HCT116 (cell line): ENCODE data around the gene ANO4. TPM values are rescaled to one million over a fixed set of nuclear protein-coding genes. Genes with fewer than 3 reads are reported as not detected.

Experiments used
- ATAC-seq: fragments of 200-7000 bp; cut with Tn5 transposase; 2 replicates; pipeline ENCODE4 v1.9.1; 2020; ENCODE audit warnings: mild to moderate bottlenecking, moderate library complexity
- BruUV-seq: library from RNA; stranded (reverse); fragments of 400-500 nt; replicated peaks from 2 replicates; lab custom pipeline; 2021; lab: Mats Ljungman, UMichigan
- CTCF ChIA-PET: fragments of 300-600 bp; sonication (Branson Sonifier 250); formaldehyde crosslinking; loops from one replicate; lab custom pipeline; 2021; ENCODE audit warnings: antibody characterized with exemption; lab: Charles Lee
- POLR2A ChIA-PET: fragments of 300-600, 350-600 bp; sonication (Branson Sonifier 250); formaldehyde crosslinking; loops from one replicate; lab custom pipeline; 2021; ENCODE audit warnings: antibody characterized with exemption; lab: Charles Lee
- RAD21 ChIA-PET, 2 experiments: fragments of 300-600 bp; sonication (Branson Sonifier 250); formaldehyde crosslinking; loops; one replicate each; lab custom pipeline; 2023; ENCODE audit warnings: low total read pairs in 2 of 2; ENCODE audit not compliant: uncharacterized antibody in 2 of 2, unreplicated experiment in 2 of 2, low non-redundant PET in 1 of 2; lab: Charles Lee
- DNase-seq: peaks from one replicate; pipeline ENCODE4 v3.0.0-alpha.2; 2010; ENCODE audit warnings: low read depth, low spot score
- H2AFZ ChIP-seq: fragments of 200-600 bp; shearing (Covaris generic), sonication (generic); 2 replicates; pipeline ENCODE4 v1.6.1; 2017; ENCODE audit warnings: low read depth, mixed run types, mixed read lengths, antibody characterized with exemption, low read length; ENCODE audit not compliant: poor library complexity, severe bottlenecking
- H3K27ac ChIP-seq: 2 replicates; pipeline ENCODE4 v1.5.1; 2012; ENCODE audit warnings: low read depth, low read length
- H3K27me3 ChIP-seq: fragments of 200-600 bp; sonication (generic); 2 replicates; pipeline ENCODE4 v1.6.1; 2016; ENCODE audit warnings: mixed run types, low read length, mixed read lengths; ENCODE audit not compliant: insufficient read depth
- H3K36me3 ChIP-seq, 2 experiments: fragments of 200-500 bp in 1 of 2; fragments of 200-600 bp in 1 of 2; sonication (Bioruptor generic) in 1 of 2; sonication (generic) in 1 of 2; 2 replicates each; pipeline versions ENCODE4 v1.5.1 to v1.6.1; 2014 to 2016; ENCODE audit warnings: low read length in 2 of 2, inconsistent platforms in 1 of 2, mixed read lengths in 1 of 2, mixed run types in 1 of 2; ENCODE audit not compliant: insufficient read depth in 2 of 2, control insufficient read depth in 1 of 2
- H3K4me1 ChIP-seq, 2 experiments: fragments of 200-600 bp in 1 of 2; sonication (generic) in 1 of 2; 2 replicates each; pipeline versions ENCODE4 v1.5.1 to v1.6.1; 2012 to 2017; ENCODE audit warnings: low read length in 2 of 2, inconsistent platforms in 1 of 2, mild to moderate bottlenecking in 1 of 2, mixed read lengths in 1 of 2, mixed run types in 1 of 2, moderate library complexity in 1 of 2; ENCODE audit not compliant: insufficient read depth in 2 of 2, control insufficient read depth in 1 of 2
- H3K4me2 ChIP-seq: fragments of 200-600 bp; sonication (generic); 2 replicates; pipeline ENCODE4 v1.6.1; 2017; ENCODE audit warnings: mixed run types, low read length, mixed read lengths
- H3K4me3 ChIP-seq, 2 experiments: fragments of 200-600 bp in 1 of 2; sonication (generic) in 1 of 2; replicated peaks in 1 of 2; 2 replicates each; pipeline ENCODE4 v1.5.1; 2011 to 2016; ENCODE audit warnings: low read length in 2 of 2, control low read depth in 1 of 2, low read depth in 1 of 2, mild to moderate bottlenecking in 1 of 2, mixed read lengths in 1 of 2, mixed run types in 1 of 2
- H3K79me2 ChIP-seq: fragments of 200-600 bp; sonication (generic); 2 replicates; pipeline ENCODE4 v1.6.1; 2017; ENCODE audit warnings: mild to moderate bottlenecking, mixed run types, low read length, moderate library complexity, mixed read lengths; ENCODE audit not compliant: insufficient read depth
- H3K9ac ChIP-seq: fragments of 200-600 bp; sonication (generic); 2 replicates; pipeline ENCODE4 v1.6.1; 2016; ENCODE audit warnings: low read length, mixed read lengths
- H3K9me2 ChIP-seq: fragments of 200-600 bp; sonication (generic), shearing (Covaris generic); 2 replicates; pipeline ENCODE4 v1.6.1; 2017; ENCODE audit warnings: mixed run types, mild to moderate bottlenecking, moderate library complexity; ENCODE audit not compliant: insufficient read depth
- H3K9me3 ChIP-seq, 2 experiments: fragments of 200-500 bp in 1 of 2; fragments of 200-600 bp in 1 of 2; sonication (Bioruptor generic) in 1 of 2; sonication (generic) in 1 of 2; 2 replicates each; pipeline ENCODE4 v1.6.1; 2014 to 2017; ENCODE audit warnings: low read length in 2 of 2, mixed read lengths in 2 of 2, inconsistent platforms in 1 of 2, low read depth in 1 of 2, mild to moderate bottlenecking in 1 of 2, mixed run types in 1 of 2, moderate library complexity in 1 of 2; ENCODE audit not compliant: control insufficient read depth in 1 of 2, insufficient read depth in 1 of 2
- H4K20me1 ChIP-seq: fragments of 200-600 bp; sonication (generic), shearing (Covaris generic); 2 replicates; pipeline ENCODE4 v1.6.1; 2017; ENCODE audit warnings: mixed run types, mild to moderate bottlenecking, moderate library complexity; ENCODE audit not compliant: insufficient read depth
- CEBPB ChIP-seq: IDR thresholded peaks from 2 replicates; pipeline ENCODE4 v1.6.1; 2012; ENCODE audit warnings: low read depth
- ELF1 ChIP-seq: IDR thresholded peaks from 2 replicates; pipeline ENCODE4 v1.6.1; 2012; ENCODE audit warnings: low read depth, borderline replicate concordance
- EZH2 ChIP-seq: fragments of 200-600 bp; sonication (generic); IDR thresholded peaks from 2 replicates; pipeline ENCODE4 v1.6.1; 2017; ENCODE audit warnings: antibody characterized with exemption, mixed run types
- EZH2phosphoT487 ChIP-seq: fragments of 200-600 bp; IDR thresholded peaks from 2 replicates; pipeline ENCODE4 v1.6.1; 2018; ENCODE audit warnings: antibody characterized with exemption, borderline replicate concordance
- JUND ChIP-seq: IDR thresholded peaks from 2 replicates; pipeline ENCODE4 v1.6.1; 2012
- MAX ChIP-seq: IDR thresholded peaks from 2 replicates; pipeline ENCODE4 v1.6.1; 2012
- POLR2AphosphoS5 ChIP-seq: IDR thresholded peaks from 2 replicates; pipeline ENCODE4 v1.6.1; 2011; ENCODE audit warnings: mild to moderate bottlenecking, low read depth, low read length, moderate library complexity
- RAD21 ChIP-seq: IDR thresholded peaks from 2 replicates; pipeline ENCODE4 v1.6.1; 2012; ENCODE audit warnings: low read depth, mild to moderate bottlenecking
- REST ChIP-seq: IDR thresholded peaks from 2 replicates; pipeline ENCODE4 v1.6.1; 2012; ENCODE audit warnings: low read depth
- ZBTB33 ChIP-seq: IDR thresholded peaks from 2 replicates; pipeline ENCODE4 v1.6.1; 2011; ENCODE audit warnings: mild to moderate bottlenecking, low read length, moderate library complexity; ENCODE audit not compliant: insufficient replicate concordance; ENCODE audit errors: extremely low read depth
- ZFX ChIP-seq: fragments of 450-650 bp; IDR thresholded peaks from 2 replicates; pipeline ENCODE4 v1.6.1; 2017
- ZNF274 ChIP-seq: fragments of 200-500 bp; sonication (Bioruptor generic); IDR thresholded peaks from 2 replicates; pipeline ENCODE4 v1.6.1; 2014; ENCODE audit warnings: mild to moderate bottlenecking, low read depth, low read length, inconsistent platforms
- intact Hi-C: fragments of 100-400 bp; cut with micrococcal nuclease; formaldehyde crosslinking; loops from 2 replicates; pipeline ENCODE4 v1.10.0; 2022
- total RNA-seq: library from RNA; stranded (reverse); gene quantifications from one replicate; pipeline ENCODE4 v1.2.1, GENCODE V29; 2021; ENCODE audit not compliant: unreplicated experiment

The ANO4 gene
- total RNA-seq, 1 experiment from 2014 or later = 1.7 TPM

GRCh38 chr12:101111441-101111840 is 316.9 kb downstream of the ANO4 start:
- no peaks in the 10 kb centered on the region for H3K79me2 ChIP-seq
- H3K27me3 ChIP-seq = no peaks in the 10 kb centered on the region
- no peak overlapping the region for H3K9ac ChIP-seq
- RAD21 ChIA-PET = no interaction called here
- intact Hi-C loops = no loop called here
- H2AFZ ChIP-seq = no peak overlapping the region
- CTCF ChIA-PET = no interaction called here
- ATAC-seq = no peak
- H3K9me3 ChIP-seq = no peaks in the 10 kb centered on the region
- no peak for DNase-seq
- POLR2A ChIA-PET = no interaction called here
- no peak overlapping the region for H3K4me2 ChIP-seq
- no TSS peak for BruUV-seq
- H3K4me1 ChIP-seq = no peaks in the 10 kb centered on the region
- TF ChIP-seq POLR2AphosphoS5 (no peak), ZFX (no peak), ZNF274 (no peak), ELF1 (no peak), CEBPB (no peak), ZBTB33 (no peak)
- H3K36me3 ChIP-seq = no peaks in the 10 kb centered on the region
- H3K4me3 ChIP-seq = no peak overlapping the region
- no peak overlapping the region for H3K27ac ChIP-seq
- no peaks in the 10 kb centered on the region for H4K20me1 ChIP-seq
- H3K9me2 ChIP-seq = no peaks in the 10 kb centered on the region

GRCh38 chr12:101115326-101115725 is 320.8 kb downstream of the ANO4 start:
- BruUV-seq = no TSS peak
- H3K4me3 ChIP-seq = no peak overlapping the region
- H3K27ac ChIP-seq = no peak overlapping the region
- no peak for ATAC-seq
- H2AFZ ChIP-seq = no peak overlapping the region
- CTCF ChIA-PET = no interaction called here
- H3K4me2 ChIP-seq = no peak overlapping the region
- no peaks in the 10 kb centered on the region for H3K79me2 ChIP-seq
- H4K20me1 ChIP-seq = no peaks in the 10 kb centered on the region
- no peak overlapping the region for H3K9ac ChIP-seq
- intact Hi-C loops = no loop called here
- H3K9me3 ChIP-seq = no peaks in the 10 kb centered on the region
- H3K36me3 ChIP-seq = no peaks in the 10 kb centered on the region
- POLR2A ChIA-PET = no interaction called here
- no peak for DNase-seq
- RAD21 ChIA-PET = no interaction called here
- H3K9me2 ChIP-seq = no peaks in the 10 kb centered on the region
- no peaks in the 10 kb centered on the region for H3K27me3 ChIP-seq
- H3K4me1 ChIP-seq = no peaks in the 10 kb centered on the region
- TF ChIP-seq JUND (no peak), ZBTB33 (no peak), ZFX (no peak), REST (no peak), RAD21 (no peak), ELF1 (no peak), MAX (no peak), ZNF274 (no peak), EZH2phosphoT487 (no peak), EZH2 (no peak)
